NCI-H1105 treated with DMSO at 0.1 percent for 48 hours (cell line): Measurements from ENCODE around the gene GULP1.
"Not testable (repeated sequence)": the region's sequence is repeated elsewhere in the genome, so short reads cannot be mapped to it uniquely, and the experiment has no call there.

ENCODE experiments used
- DNase-seq: peaks from one replicate; lab custom pipeline; 2025; lab: John Stamatoyannopoulos, UW

Gene GULP1

GRCh38 chr2:188416367-188416766 is 124.7 kb downstream of the GULP1 start:
- DNase-seq, result no peak

GRCh38 chr2:188422726-188423125 is 131.1 kb downstream of the GULP1 start:
- DNase-seq, result no peak

DNA sequence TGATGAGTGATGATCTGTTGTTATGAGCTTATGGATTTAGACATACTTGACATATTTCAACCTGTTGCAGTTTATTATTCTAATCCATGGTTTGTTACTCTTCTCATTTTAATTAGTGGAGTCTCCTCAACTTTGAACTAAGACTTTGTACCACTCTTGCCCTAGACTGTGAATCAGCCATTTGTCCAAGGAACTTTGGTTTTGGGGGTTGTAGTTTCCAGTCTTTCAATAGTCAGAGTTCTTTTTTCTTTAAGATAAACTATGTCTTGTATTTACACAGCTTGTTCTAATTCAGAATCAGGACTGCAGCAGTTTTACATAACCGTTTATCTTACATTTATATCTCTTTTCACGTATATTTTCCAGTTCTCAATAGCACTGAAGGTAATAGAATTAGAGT is 133.6 kb downstream of the GULP1 start:
- no peak for DNase-seq

DNA sequence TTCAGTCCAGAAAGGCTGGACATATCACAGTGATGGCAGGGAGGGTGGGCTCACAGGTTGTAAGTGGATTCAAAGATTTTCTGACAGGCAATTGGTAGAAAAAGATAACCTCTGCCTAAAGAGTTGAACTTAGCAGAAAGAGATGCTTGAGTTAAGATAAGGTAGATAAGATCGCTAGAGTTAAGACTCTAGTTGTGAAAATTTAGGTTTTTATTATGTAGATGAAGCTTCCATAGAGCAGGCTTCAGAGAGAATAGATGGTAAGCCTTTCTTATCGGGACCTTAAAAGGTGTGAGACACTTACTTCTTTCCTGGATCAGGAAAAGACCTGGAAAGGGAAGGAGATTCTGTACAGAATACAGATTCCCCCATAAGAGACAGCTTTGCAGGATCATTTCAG is 134.4 kb downstream of the GULP1 start:
- no peak for DNase-seq

- no peak for DNase-seq
Measured at GRCh38 chr2:188430705-188431104, 139.0 kb downstream of the GULP1 start.

DNA sequence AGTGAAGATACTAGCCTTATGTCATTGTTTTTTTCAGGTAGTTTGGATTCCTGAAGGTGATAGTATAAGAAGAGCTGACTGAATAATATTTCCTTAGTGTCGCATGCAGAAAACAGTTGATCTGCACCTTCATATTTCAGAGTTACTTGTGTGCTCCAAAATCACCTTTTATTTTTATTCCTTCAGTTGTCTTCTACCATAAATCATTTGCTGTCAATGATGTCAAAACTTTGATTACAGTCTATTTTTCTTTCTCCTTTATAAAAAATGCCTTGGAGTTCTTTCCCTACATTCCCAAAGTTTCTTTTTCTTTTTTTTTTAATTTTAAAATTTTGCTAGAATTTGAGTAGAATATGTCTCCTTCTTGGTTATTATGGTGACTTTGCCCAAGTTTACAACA is 142.3 kb downstream of the GULP1 start:
- DNase-seq, result no peak

- no peak for DNase-seq
Measured at GRCh38 chr2:188435115-188435514, 143.4 kb downstream of the GULP1 start.

DNA sequence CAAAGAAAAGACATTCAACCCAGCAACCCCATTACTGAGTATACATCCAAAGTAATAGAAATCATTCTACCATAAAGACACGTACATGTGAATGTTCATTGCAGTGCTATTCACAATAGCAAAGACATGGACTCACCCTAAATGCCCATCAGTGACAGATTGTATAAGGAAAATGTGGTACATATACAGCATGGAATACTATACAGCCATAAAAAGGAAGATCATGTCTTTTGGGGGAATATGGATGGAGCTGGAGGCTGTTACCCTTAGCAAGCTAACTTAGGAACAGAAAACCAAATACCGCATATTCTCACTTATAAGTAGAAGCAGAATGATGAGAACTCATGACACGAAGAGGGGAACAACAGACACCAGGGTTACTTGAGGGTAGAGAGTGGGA is 145.9 kb downstream of the GULP1 start:
- DNase-seq, result no peak

- no peak for DNase-seq
Measured at GRCh38 chr2:188439986-188440385, 148.3 kb downstream of the GULP1 start.

DNA sequence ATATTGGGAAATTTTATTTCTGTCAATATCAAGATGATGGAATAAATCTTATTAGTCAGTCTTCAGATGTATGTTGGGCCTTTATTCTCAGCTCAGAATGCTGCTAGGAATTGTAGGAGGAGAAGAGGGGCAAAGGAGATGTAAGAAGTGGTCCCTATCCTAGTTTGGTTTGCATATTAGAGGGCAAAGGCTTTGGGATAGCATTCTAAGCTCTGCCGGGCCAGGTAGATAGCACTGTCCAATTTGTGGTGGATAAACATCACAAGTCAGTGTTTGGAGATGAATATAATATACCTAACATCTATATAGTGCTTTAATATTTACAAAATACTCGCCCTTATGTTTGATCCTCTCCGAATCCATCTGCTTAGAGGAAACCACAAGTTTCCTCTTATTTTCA is 149.2 kb downstream of the GULP1 start:
- DNase-seq, result no peak

GRCh38 chr2:188441288-188441947 is 149.7 kb downstream of the GULP1 start:
- no peak for DNase-seq

- DNase-seq, result no peak
Measured at GRCh38 chr2:188443207-188443606, 151.5 kb downstream of the GULP1 start.

GRCh38 chr2:188444106-188444835 is 152.6 kb downstream of the GULP1 start:
- no peak for DNase-seq

DNA sequence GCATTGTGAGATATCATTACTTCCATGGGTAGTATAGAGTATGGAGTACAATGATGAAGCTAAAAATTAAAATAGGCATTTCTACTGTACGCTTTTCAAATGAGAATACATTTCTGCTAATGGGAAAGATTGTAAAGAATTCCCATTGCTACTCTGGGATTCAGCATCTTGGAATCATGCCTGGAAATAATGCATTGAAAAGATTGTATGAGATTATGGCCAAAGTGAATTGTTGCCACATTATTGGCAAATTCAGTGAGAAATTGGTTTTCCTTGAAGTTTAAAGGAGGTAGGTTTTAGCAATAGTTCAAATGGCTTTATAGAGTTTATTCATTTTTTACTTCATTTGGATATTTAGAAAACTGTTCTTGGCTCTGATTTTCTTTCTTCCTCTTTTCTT is 157.9 kb downstream of the GULP1 start:
- DNase-seq, result peak; percentile 17

DNA sequence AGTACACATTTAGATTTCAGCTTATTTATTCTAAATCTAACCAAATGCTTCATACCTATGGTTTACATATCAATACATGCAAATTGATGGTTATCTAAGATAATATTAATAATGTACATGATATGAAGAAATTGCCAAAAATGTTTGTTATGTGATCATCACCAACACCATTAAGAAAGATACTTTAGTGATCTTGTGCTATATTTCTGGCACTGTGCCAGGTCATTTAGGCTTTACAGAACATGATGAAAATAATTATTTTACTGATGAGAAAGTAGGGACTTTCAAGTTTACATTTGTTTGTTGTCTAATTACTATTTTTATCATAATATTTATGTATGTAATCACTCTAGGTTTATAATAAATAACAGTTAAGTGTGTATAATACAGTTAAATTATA is 158.3 kb downstream of the GULP1 start:
- peak; percentile 25 for DNase-seq

DNA sequence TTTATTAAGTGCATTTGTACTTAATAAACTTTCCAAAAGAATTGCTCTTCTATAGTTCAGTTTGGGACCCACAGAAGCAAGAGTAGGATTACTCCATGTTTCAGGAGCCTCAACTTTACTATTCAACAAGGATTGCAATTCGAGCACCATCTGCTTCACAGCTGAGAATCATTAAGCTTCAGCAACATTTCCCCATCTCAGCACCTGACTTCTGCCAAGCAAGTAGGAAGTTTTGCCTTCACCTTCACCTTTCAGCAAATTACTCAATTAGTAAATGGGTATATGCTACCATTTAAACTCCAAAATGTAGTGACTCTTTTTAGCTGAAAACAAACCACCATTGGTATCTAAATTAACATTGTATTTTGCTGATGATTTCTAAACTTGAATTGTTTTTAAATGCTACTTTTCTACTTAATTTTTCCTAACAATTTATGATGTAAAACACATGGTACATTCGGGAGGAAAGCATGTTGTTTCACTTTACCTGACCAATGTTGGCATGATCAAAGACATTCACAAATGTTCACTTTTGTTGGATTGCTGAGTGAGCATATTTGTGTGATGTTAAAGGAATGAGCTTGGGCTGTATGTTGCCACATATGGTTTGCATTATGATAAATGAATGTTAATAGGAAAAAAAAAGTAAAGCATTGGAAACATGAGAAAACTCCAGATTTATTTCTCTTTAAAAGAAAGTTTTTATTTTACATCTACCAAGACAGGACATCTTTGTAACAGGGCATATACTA is 159.2 kb downstream of the GULP1 start:
- DNase-seq, result no peak

GRCh38 chr2:188452084-188452483 is 160.4 kb downstream of the GULP1 start:
- DNase-seq, result no peak

- no peak for DNase-seq
Measured at GRCh38 chr2:188456114-188456909, 164.6 kb downstream of the GULP1 start.

DNA sequence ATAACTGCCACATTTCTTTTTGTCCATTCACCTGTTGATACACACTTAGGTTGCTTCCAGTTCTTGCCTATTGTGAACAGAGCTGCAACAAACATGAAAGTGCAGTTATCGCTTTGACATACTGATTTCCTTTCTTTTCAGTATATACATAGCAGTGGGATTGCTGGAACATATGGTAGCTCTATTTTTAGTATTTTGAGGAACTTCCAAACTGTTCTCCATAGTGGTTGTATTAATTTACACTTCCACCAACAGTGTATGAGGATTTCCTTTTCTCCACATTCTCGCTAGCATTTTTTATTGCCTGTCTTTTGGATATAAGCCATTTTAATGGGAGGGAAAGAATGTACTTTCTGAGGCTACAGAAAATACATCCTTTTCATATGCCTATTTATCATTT is 167.4 kb downstream of the GULP1 start:
- no peak for DNase-seq

DNA sequence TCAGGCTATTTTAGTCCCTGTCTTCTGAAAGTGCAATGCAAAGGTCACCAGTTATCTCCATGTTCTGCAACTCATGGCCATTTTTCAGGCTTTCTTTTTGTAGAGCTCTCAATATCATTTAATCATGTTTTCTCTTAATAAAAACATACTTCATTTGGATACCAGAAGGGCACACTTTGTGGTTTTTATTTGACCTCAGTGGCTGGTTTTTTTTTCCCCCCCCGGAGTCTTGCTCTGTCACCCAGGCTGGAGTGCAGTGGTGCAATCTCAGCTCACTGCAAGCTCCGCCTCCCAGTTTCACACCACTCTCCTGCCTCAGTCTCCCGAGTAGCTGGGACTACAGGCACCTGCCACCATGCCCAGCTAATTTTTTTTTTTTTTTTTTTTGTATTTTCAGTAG is 174.4 kb downstream of the GULP1 start:
- DNase-seq, result not testable (repeated sequence)

DNA sequence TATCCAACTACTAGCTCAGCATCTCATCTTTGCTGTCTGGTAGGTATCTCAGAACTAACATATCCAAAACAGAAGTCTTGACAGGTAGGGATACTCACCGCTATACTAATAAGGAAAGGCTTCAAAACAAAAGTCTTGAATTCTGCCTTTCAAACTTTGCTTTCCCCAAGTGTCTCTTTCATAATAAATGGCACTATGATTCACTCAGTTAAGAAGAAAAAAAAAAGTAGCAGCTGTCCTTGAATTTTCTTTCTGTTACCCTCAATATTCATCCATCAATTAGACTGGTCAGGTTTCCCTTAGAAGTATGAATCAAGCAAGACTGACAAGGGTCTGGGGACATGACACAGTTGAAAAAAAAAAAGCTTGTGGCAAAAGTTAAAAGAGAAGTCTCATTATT is 175.1 kb downstream of the GULP1 start:
- DNase-seq, result no peak

DNA sequence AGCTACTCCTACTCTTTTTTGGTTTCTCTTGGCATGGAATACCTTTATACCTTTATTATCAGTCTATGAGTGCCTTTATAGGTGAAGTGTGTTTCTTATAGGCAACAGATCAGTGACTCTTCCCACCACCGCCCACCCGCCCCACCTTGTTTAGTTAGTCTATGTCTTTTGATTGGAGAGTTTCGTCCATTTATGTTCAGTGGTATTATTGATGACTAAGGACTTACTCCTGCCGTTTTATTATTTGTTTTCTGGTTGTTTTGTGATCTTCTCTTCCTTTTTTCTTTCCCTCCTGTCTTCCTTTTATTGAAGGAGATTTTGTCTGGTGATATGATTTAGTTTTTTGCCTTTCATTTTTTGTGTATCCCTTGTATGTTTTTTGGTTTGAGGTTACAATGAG is 179.5 kb downstream of the GULP1 start:
- no peak for DNase-seq
